GM19438 (cell line): ENCODE results near the gene TEX52.

Experiments used
- ATAC-seq: cut with Tn5 transposase; IDR thresholded peaks from one replicate; pipeline ENCODE4 v1.9.1; 2021; ENCODE audit warnings: low read depth; ENCODE audit not compliant: unreplicated experiment

TEX52 gene

GRCh38 chr12:2801044-2801783 is 55.6 kb downstream of the TEX52 start:
- no peak for ATAC-seq

GRCh38 chr12:2800046-2800570 is 56.7 kb downstream of the TEX52 start:
- no peak for ATAC-seq
